A549 treated with CpdA at 1 μM for 4 hours (cell line): Measurements from ENCODE around the gene HS6ST3. TPM values are rescaled to one million over a fixed set of nuclear protein-coding genes. Genes with fewer than 3 reads are reported as not detected.

Experiments
- total RNA-seq: library from RNA; stranded (reverse); fragments of 200-300 nt; extraction: Qiagen RNA extraction; gene quantifications from 5 replicates; pipeline ENCODE4 v1.2.3, GENCODE V29; 2022; ENCODE audit warnings: low read depth

The HS6ST3 gene
- not detected in 5 replicates for total RNA-seq

DNA sequence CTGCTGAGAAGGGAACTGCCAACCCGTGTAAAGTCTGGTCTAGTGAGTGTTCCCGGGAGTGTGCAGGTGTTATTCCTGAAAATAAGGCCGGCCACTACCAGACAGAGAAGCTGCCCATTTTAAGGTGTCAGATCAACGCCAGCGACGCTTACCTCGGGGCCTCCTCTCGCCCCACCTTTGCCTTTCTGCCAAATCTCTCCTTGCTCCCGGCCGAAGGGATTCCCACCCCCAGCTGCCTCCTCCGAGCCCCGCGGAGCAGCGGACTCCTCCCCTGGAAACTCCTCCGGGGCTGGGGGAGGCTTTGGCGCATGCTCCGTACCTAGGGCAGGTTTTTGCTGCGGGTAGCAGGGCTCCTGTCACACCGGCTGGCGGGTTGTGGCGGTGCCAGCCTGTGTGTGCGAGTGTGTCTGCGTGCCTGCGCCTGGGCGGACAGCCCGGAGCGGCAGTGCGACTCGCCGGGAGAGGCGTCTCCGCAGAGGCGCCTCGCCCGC lies at the start of gene HS6ST3:
HS6ST3 (plus strand) TSS at position 359 of the 491 bp plus-strand sequence.

DNA sequence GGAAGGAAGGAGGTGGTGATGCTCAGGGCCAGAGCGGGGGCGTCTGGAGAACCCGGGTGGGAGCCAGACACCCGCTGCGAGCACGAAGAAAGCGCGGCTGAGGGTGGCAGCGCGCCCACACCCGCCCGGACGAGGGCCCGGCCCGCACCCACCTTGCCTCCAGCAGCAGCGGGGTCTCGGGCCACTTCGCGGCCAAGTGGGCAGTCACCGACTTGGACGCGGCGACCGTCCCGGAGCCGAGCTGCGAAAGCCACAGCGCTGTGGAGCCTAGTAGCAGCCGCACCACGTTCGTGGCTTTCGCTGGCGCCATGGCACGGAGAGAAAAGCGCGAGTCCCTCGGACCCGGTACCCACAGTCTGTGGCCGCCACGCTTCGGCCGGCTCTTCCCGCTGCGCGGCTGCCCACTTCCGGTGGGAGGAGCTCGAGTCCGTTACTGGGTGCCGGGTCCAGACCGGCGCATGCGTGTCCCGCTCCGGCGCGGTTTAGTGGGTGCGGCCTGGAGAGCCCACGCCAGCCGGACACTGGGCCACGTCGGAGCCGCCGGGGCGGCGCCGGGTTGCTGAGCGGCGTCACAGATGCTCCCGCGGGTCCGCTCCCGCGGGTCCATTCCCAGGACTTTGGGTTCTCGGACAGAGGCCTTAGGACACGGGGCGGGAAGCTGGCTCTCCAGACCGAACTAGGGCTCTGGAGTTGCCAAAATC lies 36.8 kb upstream of the HS6ST3 start, which contains the start of gene UGGT2:
UGGT2 (minus strand) TSS at position 399 of the 701 bp plus-strand sequence; CDS start at position 310, 89 bp downstream.

Other genes starting within 250 kb of the HS6ST3 start
- gene UGGT2, start 36.7 kb upstream of the HS6ST3 start, total RNA-seq: 9.1 to 9.9 TPM (median 9.6 TPM) in 5 replicates